Measurements from ENCODE around the gene ENOX1.

ENOX1 gene

DNA sequence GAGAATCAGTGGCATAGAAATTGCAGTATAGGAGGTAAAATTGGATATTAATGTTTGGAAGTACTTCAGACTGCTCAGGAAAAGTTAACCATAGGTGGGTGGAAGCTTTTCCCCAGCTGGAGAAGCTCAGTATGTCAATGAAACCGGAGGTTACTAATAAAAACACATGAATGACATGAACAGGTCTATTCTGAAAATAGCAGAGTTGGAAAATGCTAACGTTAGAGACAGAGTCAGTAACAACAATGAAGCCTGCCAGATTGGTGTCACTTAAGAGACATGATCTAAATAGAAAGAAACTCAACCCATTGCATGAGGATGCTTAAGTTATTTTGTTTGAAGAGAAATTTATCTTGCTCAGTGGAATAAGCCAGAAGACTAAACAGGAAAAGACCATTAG lies 398.9 kb downstream of the ENOX1 start:
- Mint-ChIP-seq H3K4me1 (peaks cover 19% of the 10 kb centered on the region), H3K27me3 (ENCODE audit: low read depth) (no peaks in the 10 kb centered on the region), H3K27ac (peak overlapping the region; percentile 55 to 84 (median 68)), H3K9me3 (no peaks in the 10 kb centered on the region), H3K36me3 (ENCODE audit: low read depth) (no peaks in the 10 kb centered on the region), H3K4me3 (no peak overlapping the region)
- no peak for TF ChIP-seq CTCF (IDR thresholded peaks at IDR 0.05; ENCODE audit: unreplicated experiment in 3 of 3)

- no peak overlapping the region for H3K27ac Mint-ChIP-seq
- no peaks in the 10 kb centered on the region for H3K27me3 Mint-ChIP-seq (ENCODE audit: low read depth)
- H3K4me1 Mint-ChIP-seq, result peaks cover 17% of the 10 kb centered on the region
- peaks cover 3% of the 10 kb centered on the region for H3K36me3 Mint-ChIP-seq (ENCODE audit: low read depth)
- no peak overlapping the region for H3K4me3 Mint-ChIP-seq
- peaks cover 14% of the 10 kb centered on the region for H3K9me3 Mint-ChIP-seq
- TF ChIP-seq CTCF (IDR thresholded peaks at IDR 0.05; ENCODE audit: unreplicated experiment in 3 of 3), result no peak
These were observed 403.1 kb downstream of the ENOX1 start for GRCh38 chr13:43383498-43384165.

DNA sequence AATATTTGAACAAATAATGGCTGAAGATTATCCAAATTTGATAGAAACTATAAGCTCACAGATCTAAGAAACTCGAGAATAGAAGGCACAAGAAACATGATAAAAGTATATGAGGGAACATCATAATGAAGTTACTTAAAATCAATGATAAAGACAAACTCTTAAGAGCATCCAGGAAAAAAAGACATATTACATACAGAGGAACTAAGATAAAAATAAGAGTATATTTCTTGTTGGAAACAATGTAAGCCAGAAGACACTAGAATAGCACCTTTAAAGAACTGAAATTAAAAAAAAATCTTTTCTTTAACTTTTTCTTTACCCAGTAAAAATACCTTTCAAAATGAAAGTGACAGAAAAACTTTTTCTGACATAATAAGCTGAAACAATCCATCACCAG lies 407.0 kb downstream of the ENOX1 start:
- Mint-ChIP-seq H3K4me3 (no peak overlapping the region), H3K27me3 (ENCODE audit: low read depth) (no peaks in the 10 kb centered on the region), H3K36me3 (ENCODE audit: low read depth) (peaks cover 3% of the 10 kb centered on the region), H3K4me1 (peaks cover 1% of the 10 kb centered on the region), H3K9me3 (peaks cover 20% of the 10 kb centered on the region), H3K27ac (no peak overlapping the region)
- TF ChIP-seq CTCF (IDR thresholded peaks at IDR 0.05; ENCODE audit: unreplicated experiment in 3 of 3), result no peak

DNA sequence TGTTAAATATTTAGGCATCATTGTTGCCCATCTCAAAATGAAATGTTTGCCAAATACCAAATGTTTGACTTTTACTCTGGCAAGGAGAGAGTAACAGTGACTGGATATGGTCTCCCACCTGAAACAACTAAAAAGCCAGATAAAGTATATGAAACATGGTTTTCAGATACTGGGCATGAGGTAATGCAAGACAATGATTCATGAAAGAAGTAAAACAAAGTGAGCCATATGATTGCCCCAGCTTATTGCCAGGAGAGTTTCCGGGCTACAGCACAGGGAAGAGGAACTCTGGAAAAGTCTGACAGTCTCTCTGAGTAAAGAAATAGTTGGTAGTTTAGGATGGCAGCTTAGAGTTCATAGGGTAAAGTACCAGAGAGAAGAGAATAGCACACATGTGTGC lies 408.8 kb downstream of the ENOX1 start:
- Mint-ChIP-seq H3K4me3 (no peak overlapping the region), H3K27me3 (ENCODE audit: low read depth) (no peaks in the 10 kb centered on the region), H3K9me3 (peaks cover 20% of the 10 kb centered on the region), H3K4me1 (peaks cover 15% of the 10 kb centered on the region), H3K36me3 (ENCODE audit: low read depth) (peaks cover 3% of the 10 kb centered on the region), H3K27ac (no peak overlapping the region)
- TF ChIP-seq CTCF (IDR thresholded peaks at IDR 0.05; ENCODE audit: unreplicated experiment in 3 of 3), result no peak

DNA sequence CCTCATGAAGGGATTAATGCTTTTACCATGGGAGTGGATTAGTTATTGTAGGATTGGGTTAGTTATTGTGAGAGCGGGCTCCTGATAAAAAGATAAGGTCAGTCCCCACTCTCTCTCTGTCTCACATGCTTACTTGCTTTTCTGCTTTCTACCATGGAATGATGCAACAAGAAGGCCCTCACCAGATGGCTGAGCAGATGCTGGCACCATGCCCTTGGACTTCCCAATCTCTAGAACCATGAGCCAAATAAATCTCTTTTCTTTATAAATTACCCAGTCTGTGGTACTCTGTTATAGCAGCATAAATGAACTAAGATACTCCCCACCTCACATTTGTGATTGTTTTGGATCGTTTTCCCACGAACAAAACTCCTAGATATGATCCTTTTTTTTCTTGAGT lies 409.6 kb downstream of the ENOX1 start:
- no peak overlapping the region for H3K27ac Mint-ChIP-seq
- H3K36me3 Mint-ChIP-seq (ENCODE audit: low read depth), result peaks cover 3% of the 10 kb centered on the region
- H3K27me3 Mint-ChIP-seq (ENCODE audit: low read depth), result no peaks in the 10 kb centered on the region
- no peak overlapping the region for H3K4me3 Mint-ChIP-seq
- peaks cover 20% of the 10 kb centered on the region for H3K9me3 Mint-ChIP-seq
- peaks cover 22% of the 10 kb centered on the region for H3K4me1 Mint-ChIP-seq
- TF ChIP-seq CTCF (IDR thresholded peaks at IDR 0.05; ENCODE audit: unreplicated experiment in 3 of 3), result no peak

DNA sequence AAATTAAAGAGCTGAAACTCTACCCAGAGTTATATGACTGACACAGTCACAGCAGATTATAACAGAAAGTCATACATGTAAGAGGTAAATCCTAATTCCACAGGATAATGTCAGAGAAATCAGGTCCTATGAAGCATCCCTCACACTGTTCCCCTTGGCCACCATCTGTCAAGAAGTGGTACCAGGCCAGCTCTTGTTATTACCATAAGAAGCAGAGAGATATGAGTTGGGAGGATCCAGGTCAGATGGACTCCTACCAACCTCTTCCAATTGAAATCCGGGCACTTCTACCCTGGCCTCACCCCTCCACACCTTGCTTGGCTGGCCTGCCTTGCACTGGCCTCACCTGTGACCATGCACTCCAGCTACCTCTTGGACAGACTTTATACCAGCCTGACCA lies 410.2 kb downstream of the ENOX1 start:
- peaks cover 22% of the 10 kb centered on the region for H3K4me1 Mint-ChIP-seq
- TF ChIP-seq CTCF (IDR thresholded peaks at IDR 0.05; ENCODE audit: unreplicated experiment in 3 of 3), result no peak
- peak overlapping the region in 1 of 3 experiments; percentile 52 for H3K27ac Mint-ChIP-seq
- H3K27me3 Mint-ChIP-seq (ENCODE audit: low read depth), result no peaks in the 10 kb centered on the region
- H3K4me3 Mint-ChIP-seq, result no peak overlapping the region
- peaks cover 3% of the 10 kb centered on the region for H3K36me3 Mint-ChIP-seq (ENCODE audit: low read depth)
- peaks cover 20% of the 10 kb centered on the region for H3K9me3 Mint-ChIP-seq
